Ectodermal cell (in vitro differentiated cells): Measurements from ENCODE around the gene NIPA2.
A peak's percentile ranks its signal among the peaks of the same experiment; 100 is the strongest.

ENCODE experiments used
- H3K27ac ChIP-seq: 2 replicates; pipeline ENCODE4 v1.7.0; 2013; ENCODE audit warnings: mild to moderate bottlenecking, low read depth, low read length; ENCODE audit not compliant: insufficient read depth, poor library complexity, severe bottlenecking
- H3K27me3 ChIP-seq: 2 replicates; pipeline ENCODE4 v1.7.0; 2013; ENCODE audit warnings: mild to moderate bottlenecking, low read length; ENCODE audit not compliant: insufficient read depth, control insufficient read depth, poor library complexity, severe bottlenecking
- H3K36me3 ChIP-seq: one replicate; pipeline ENCODE4 v1.7.0; 2013; ENCODE audit warnings: low read length; ENCODE audit not compliant: control insufficient read depth, insufficient read depth
- H3K4me1 ChIP-seq: one replicate; pipeline ENCODE4 v1.7.0; 2013; ENCODE audit warnings: low read length; ENCODE audit not compliant: control insufficient read depth, insufficient read depth
- H3K4me3 ChIP-seq: 2 replicates; pipeline ENCODE4 v1.7.0; 2013; ENCODE audit warnings: low read depth, low read length, control low read depth; ENCODE audit not compliant: insufficient read depth
- H3K9me3 ChIP-seq: 2 replicates; pipeline ENCODE4 v1.7.0; 2013; ENCODE audit warnings: mild to moderate bottlenecking, low read length, moderate library complexity; ENCODE audit not compliant: control insufficient read depth
- WGBS, 2 experiments: methylation state at CpG; one replicate each; pipeline ENCODE4 v1.1.7; 2013; ENCODE audit warnings: missing lambda C conversion rate in 2 of 2; 5-methylcytosine and 5-hydroxymethylcytosine counted together

NIPA2 gene

GRCh38 chr15:22831473-22831872 is 7.0 kb upstream of the NIPA2 start:
- Histone ChIP-seq H3K36me3 (no peaks in the 10 kb centered on the region), H3K9me3 (no peaks in the 10 kb centered on the region), H3K4me1 (no peaks in the 10 kb centered on the region), H3K4me3 (no peak overlapping the region), H3K27me3 (no peaks in the 10 kb centered on the region), H3K27ac (no peak overlapping the region)
- no CpG with 5 or more reads among the region's 1 CpG for WGBS, 2 experiments

GRCh38 chr15:22839046-22839695 is 705 bp downstream of the NIPA2 start:
- Histone ChIP-seq H3K27me3 (no peaks in the 10 kb centered on the region), H3K36me3 (no peaks in the 10 kb centered on the region), H3K4me3 (peak overlapping the region; percentile 70), H3K9me3 (no peaks in the 10 kb centered on the region), H3K4me1 (peaks cover 9% of the 10 kb centered on the region), H3K27ac (peak overlapping the region; percentile 52)
- WGBS, 2 experiments: 4 to 5% methylated on average over 15 of the region's 16 CpGs

- Histone ChIP-seq H3K4me1 (peaks cover 15% of the 10 kb centered on the region), H3K36me3 (no peaks in the 10 kb centered on the region), H3K4me3 (no peak overlapping the region), H3K9me3 (no peaks in the 10 kb centered on the region), H3K27me3 (no peaks in the 10 kb centered on the region), H3K27ac (no peak overlapping the region)
- 90 to 91% methylated on average over 19 of the region's 19 CpGs for WGBS, 2 experiments
These were observed 6.2 kb downstream of the NIPA2 start for GRCh38 chr15:22844421-22845288.

- no peaks in the 10 kb centered on the region for H3K27me3 ChIP-seq
- 82 to 84% methylated on average over 2 of the region's 2 CpGs for WGBS, 2 experiments
- no peaks in the 10 kb centered on the region for H3K9me3 ChIP-seq
- no peak overlapping the region for H3K27ac ChIP-seq
- H3K36me3 ChIP-seq: no peaks in the 10 kb centered on the region
- peaks cover 9% of the 10 kb centered on the region for H3K4me1 ChIP-seq
- H3K4me3 ChIP-seq: no peak overlapping the region
These were observed 6.9 kb downstream of the NIPA2 start for GRCh38 chr15:22845289-22845900.

- Histone ChIP-seq H3K27ac (no peak overlapping the region), H3K4me3 (no peak overlapping the region), H3K9me3 (no peaks in the 10 kb centered on the region), H3K4me1 (peaks cover 9% of the 10 kb centered on the region), H3K27me3 (no peaks in the 10 kb centered on the region), H3K36me3 (no peaks in the 10 kb centered on the region)
- 94 to 98% methylated on average over 6 of the region's 6 CpGs for WGBS, 2 experiments
These were observed 7.6 kb downstream of the NIPA2 start for GRCh38 chr15:22846073-22846472.

DNA sequence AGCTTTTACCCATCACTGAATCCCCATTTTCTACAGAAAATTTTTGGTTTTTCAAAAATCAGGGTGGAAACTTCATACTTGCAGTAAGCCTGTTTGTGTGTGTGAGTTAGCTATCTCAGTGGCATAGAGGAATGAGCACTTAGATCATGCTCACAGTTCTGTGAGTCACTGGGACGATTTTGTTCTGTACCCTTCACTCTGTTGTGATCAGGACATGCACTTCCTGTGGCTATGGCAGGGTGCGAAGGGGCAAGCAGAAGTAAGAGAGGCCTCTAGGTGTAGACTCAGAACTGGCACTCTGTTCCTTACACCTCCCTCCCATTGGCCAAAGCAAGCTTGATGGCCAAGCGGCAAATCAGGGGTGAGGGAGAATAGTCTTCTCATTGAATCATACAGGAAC is 11.6 kb downstream of the NIPA2 start:
- Histone ChIP-seq H3K27me3 (no peaks in the 10 kb centered on the region), H3K36me3 (peaks cover 5% of the 10 kb centered on the region), H3K4me1 (peaks cover 6% of the 10 kb centered on the region), H3K4me3 (no peak overlapping the region), H3K27ac (no peak overlapping the region), H3K9me3 (no peaks in the 10 kb centered on the region)
- 87 to 94% methylated on average over 3 of the region's 3 CpGs for WGBS, 2 experiments

DNA sequence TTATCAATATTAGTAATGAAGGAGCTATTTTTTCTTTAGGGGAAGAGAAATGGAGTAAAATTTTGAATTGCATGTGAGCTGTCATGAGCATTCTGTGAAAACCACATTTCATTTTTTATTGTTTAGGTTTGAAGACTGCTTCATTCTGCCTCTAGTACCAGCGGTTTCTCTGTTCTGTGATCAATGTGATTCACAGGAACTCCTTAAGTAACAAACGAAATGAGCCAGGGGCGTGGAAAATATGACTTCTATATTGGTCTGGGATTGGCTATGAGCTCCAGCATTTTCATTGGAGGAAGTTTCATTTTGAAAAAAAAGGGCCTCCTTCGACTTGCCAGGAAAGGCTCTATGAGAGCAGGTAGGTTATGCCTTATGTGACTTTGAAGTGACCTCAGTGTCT is 13.0 kb downstream of the NIPA2 start:
- Histone ChIP-seq H3K9me3 (no peaks in the 10 kb centered on the region), H3K36me3 (peaks cover 5% of the 10 kb centered on the region), H3K27me3 (no peaks in the 10 kb centered on the region), H3K4me3 (no peak overlapping the region), H3K27ac (no peak overlapping the region), H3K4me1 (no peaks in the 10 kb centered on the region)
- WGBS, 2 experiments: 93 to 98% methylated on average over 4 of the region's 4 CpGs

GRCh38 chr15:22855791-22856190 is 17.3 kb downstream of the NIPA2 start:
- no peak overlapping the region for H3K4me3 ChIP-seq
- WGBS, 2 experiments: 89 to 94% methylated on average over 4 of the region's 4 CpGs
- no peaks in the 10 kb centered on the region for H3K27me3 ChIP-seq
- H3K4me1 ChIP-seq: no peaks in the 10 kb centered on the region
- no peak overlapping the region for H3K27ac ChIP-seq
- no peaks in the 10 kb centered on the region for H3K9me3 ChIP-seq
- peaks cover 14% of the 10 kb centered on the region for H3K36me3 ChIP-seq

DNA sequence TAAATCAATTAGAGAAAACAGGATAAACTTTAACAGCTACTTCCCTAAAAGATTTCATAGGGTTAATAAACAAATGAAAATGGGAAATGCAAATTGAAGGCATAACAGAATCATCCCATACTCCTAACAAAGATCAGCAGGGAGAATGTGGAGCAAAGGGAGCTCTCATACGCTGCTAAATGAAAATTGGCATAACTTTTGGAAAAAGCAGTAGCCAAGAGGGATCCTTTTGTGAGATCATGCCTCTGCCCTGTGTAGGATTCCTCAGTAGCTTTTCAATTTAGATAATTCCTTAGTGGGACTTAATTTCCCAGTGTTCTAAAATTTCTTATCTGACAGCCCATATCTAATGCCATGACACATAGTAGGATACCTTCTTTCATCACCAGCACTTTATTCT is 18.2 kb downstream of the NIPA2 start:
- Histone ChIP-seq H3K4me3 (no peak overlapping the region), H3K9me3 (no peaks in the 10 kb centered on the region), H3K27ac (no peak overlapping the region), H3K4me1 (no peaks in the 10 kb centered on the region), H3K36me3 (peaks cover 14% of the 10 kb centered on the region), H3K27me3 (no peaks in the 10 kb centered on the region)
- WGBS, 2 experiments: 94 to 95% methylated on average over 1 of the region's 1 CpG

DNA sequence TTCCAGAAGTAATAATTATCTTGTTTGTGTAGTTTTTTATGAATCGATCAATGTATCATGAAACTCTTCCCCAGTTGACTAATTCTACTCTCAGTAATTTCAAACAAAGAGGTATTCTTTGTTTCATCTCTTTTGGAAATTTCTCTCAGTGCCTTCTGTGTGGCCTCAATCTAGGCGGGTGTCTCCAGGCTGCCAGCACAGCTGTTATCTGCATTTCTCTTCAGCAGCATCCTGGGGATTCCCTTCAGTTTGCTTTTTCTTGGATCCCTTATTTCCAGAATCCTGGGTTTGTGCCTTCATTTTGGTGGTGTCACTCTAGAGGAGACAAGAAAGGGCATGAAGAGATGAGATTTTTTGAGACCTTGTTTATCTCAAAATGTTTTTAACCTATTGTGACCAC is 22.7 kb downstream of the NIPA2 start:
- H3K9me3 ChIP-seq: no peaks in the 10 kb centered on the region
- peaks cover 31% of the 10 kb centered on the region for H3K36me3 ChIP-seq
- WGBS, 2 experiments: 85 to 91% methylated on average over 1 of the region's 2 CpGs
- H3K27me3 ChIP-seq: no peaks in the 10 kb centered on the region
- no peak overlapping the region for H3K27ac ChIP-seq
- H3K4me1 ChIP-seq: no peaks in the 10 kb centered on the region
- no peak overlapping the region for H3K4me3 ChIP-seq
